ENCODE data around the gene HLA-B. TPM values are rescaled to one million over a fixed set of nuclear protein-coding genes. Genes with fewer than 3 reads are reported as not detected.

HLA-B gene
- polyA plus RNA-seq, 2 of the 4 experiments (the other 2 are of a cell fraction), result 9.4 to 9.9 TPM

GRCh38 chr6:31317036-31317435 lies 39.9 kb downstream of the HLA-B start:
- TF ChIP-seq, protein P1, sequence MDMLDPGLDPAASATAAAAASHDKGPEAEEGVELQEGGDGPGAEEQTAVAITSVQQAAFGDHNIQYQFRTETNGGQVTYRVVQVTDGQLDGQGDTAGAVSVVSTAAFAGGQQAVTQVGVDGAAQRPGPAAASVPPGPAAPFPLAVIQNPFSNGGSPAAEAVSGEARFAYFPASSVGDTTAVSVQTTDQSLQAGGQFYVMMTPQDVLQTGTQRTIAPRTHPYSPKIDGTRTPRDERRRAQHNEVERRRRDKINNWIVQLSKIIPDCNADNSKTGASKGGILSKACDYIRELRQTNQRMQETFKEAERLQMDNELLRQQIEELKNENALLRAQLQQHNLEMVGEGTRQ (IDR thresholded peaks at IDR 0.05), result no peak
- TF ChIP-seq HDAC2 (IDR thresholded peaks at IDR 0.05) (no peak), RNF2 (IDR thresholded peaks at IDR 0.05; ENCODE audit: borderline replicate concordance, low read depth) (no peak), NFE2L2 (conservative IDR thresholded peaks at IDR 0.05; ENCODE audit: low read length) (no peak), NR3C1 (IDR thresholded peaks at IDR 0.05) (no peak), BCL3 (IDR thresholded peaks at IDR 0.05) (no peak), PHF8 (IDR thresholded peaks at IDR 0.05; ENCODE audit: borderline replicate concordance, low read depth) (no peak), SMC3 (IDR thresholded peaks at IDR 0.05) (no peak), PBX3 (IDR thresholded peaks at IDR 0.05) (no peak), CBX8 (IDR thresholded peaks at IDR 0.05) (no peak), ZNF302 (CRISPR knock-in tag; IDR thresholded peaks at IDR 0.05) (no peak), HEYL (CRISPR knock-in tag; IDR thresholded peaks at IDR 0.05) (no peak), MAZ (IDR thresholded peaks at IDR 0.05; ENCODE audit: borderline replicate concordance, low read depth, low read length) (no peak), EHMT2 (IDR thresholded peaks at IDR 0.05; ENCODE audit: low read depth) (no peak), POLR2A (IDR thresholded peaks at IDR 0.05; ENCODE audit: low read length) (no peak), FOSB (CRISPR knock-in tag; IDR thresholded peaks at IDR 0.05) (no peak), KDM1A (IDR thresholded peaks at IDR 0.05; ENCODE audit: low read depth) (no peak)
- POLR2A ChIA-PET, result no interaction called here
- no peak for DNase-seq (ENCODE audit: low read depth in 1 of 2, low spot score in 1 of 2)
- Histone ChIP-seq H3K4me2 (no peak overlapping the region), H3K27ac (no peak overlapping the region), H3K4me1 (no peaks in the 10 kb centered on the region), H3K4me3 (no peak overlapping the region), H3K9me3 (no peaks in the 10 kb centered on the region)
- 17% methylated on average over 1 of the region's 2 CpGs for WGBS (ENCODE audit: missing lambda C conversion rate)
- FAIRE-seq, result no peak
- ATAC-seq, result no peak
- CTCF ChIA-PET, result no interaction called here

DNA sequence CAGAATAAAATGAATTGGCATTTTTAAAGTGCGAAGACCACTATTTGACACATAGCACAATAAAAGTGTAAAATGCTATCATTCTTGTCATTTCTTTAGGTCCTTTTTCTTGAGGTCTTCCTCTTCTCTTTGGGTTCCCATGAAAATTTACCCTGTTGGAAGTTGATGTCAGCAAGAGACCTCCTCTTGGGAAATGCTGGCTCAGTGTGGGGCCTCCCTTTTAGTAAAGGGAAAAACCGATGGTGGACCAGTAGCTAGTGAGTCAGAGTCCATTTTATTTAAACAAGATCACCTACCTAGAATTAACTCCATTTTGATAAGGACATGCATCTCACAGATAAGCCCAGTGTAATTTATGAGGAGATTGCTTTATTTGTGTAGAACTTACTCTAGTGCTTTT lies 47.3 kb downstream of the HLA-B start:
- Histone ChIP-seq H3K27ac (no peak overlapping the region), H3K4me1 (no peaks in the 10 kb centered on the region), H3K4me2 (no peak overlapping the region), H3K9me3 (no peaks in the 10 kb centered on the region), H3K4me3 (no peak overlapping the region)
- CTCF ChIA-PET, result no interaction called here
- FAIRE-seq (no peak), ATAC-seq (no peak), DNase-seq (ENCODE audit: low read depth in 1 of 2, low spot score in 1 of 2) (no peak)
- POLR2A ChIA-PET, result no interaction called here
- 60% methylated on average over 2 of the region's 2 CpGs for WGBS (ENCODE audit: missing lambda C conversion rate)
- TF ChIP-seq JUNB (IDR thresholded peaks at IDR 0.05) (no peak), HDAC2 (IDR thresholded peaks at IDR 0.05) (no peak), RAD21 (conservative IDR thresholded peaks at IDR 0.05 in 1 of 2, IDR thresholded peaks at IDR 0.05 in 1 of 2) (no peak), GATA3 (IDR thresholded peaks at IDR 0.05; ENCODE audit: borderline replicate concordance) (no peak), FOSB (CRISPR knock-in tag; IDR thresholded peaks at IDR 0.05) (no peak), PHF8 (IDR thresholded peaks at IDR 0.05; ENCODE audit: borderline replicate concordance, low read depth) (no peak)

GRCh38 chr6:31308845-31309175 lies 48.2 kb downstream of the HLA-B start:
- CTCF ChIA-PET, result interaction anchor here (1.8 kb wide), 1 partner anchor 58 kb away, joined by 14 read pairs; no protein-coding TSS in a partner anchor
- POLR2A ChIA-PET, result no interaction called here
- no peaks in the 10 kb centered on the region for H3K9me3 ChIP-seq
- FAIRE-seq, result no peak
- peak overlapping the region; percentile 57; the same call in 1 of the 3 replicates for H3K4me2 ChIP-seq
- no peaks in the 10 kb centered on the region for H3K4me1 ChIP-seq
- no peak for ATAC-seq
- H3K4me3 ChIP-seq, result no peak overlapping the region
- 58% methylated on average over 11 of the region's 11 CpGs for WGBS (ENCODE audit: missing lambda C conversion rate)
- DNase-seq (ENCODE audit: low read depth in 1 of 2, low spot score in 1 of 2), result no peak
- no peak overlapping the region for H3K27ac ChIP-seq
- TF ChIP-seq CBX8 (IDR thresholded peaks at IDR 0.05) (no peak), REST (IDR thresholded peaks at IDR 0.05) (no peak), ZNF302 (CRISPR knock-in tag; IDR thresholded peaks at IDR 0.05) (no peak), HMGXB4 (CRISPR knock-in tag; IDR thresholded peaks at IDR 0.05; ENCODE audit: borderline replicate concordance) (no peak), MYC (IDR thresholded peaks at IDR 0.05; ENCODE audit: borderline replicate concordance, low read length) (no peak), HEYL (CRISPR knock-in tag; IDR thresholded peaks at IDR 0.05) (no peak), ZC3H11A (IDR thresholded peaks at IDR 0.05) (no peak), PHF8 (IDR thresholded peaks at IDR 0.05; ENCODE audit: borderline replicate concordance, low read depth) (no peak), BHLHE40 (IDR thresholded peaks at IDR 0.05; ENCODE audit: low read depth, low read length) (no peak), KDM5A (IDR thresholded peaks at IDR 0.05) (no peak), FOXS1 (CRISPR knock-in tag; IDR thresholded peaks at IDR 0.05) (no peak), HOXB5 (CRISPR knock-in tag; IDR thresholded peaks at IDR 0.05) (no peak), TFCP2L1 (CRISPR knock-in tag; IDR thresholded peaks at IDR 0.05) (no peak)

Measured in A549 (cell line).